Natural killer cell (primary cell): ENCODE results near the gene NPHP4. TPM values are rescaled to one million over a fixed set of nuclear protein-coding genes. Genes with fewer than 3 reads are reported as not detected.

Source experiments
- ATAC-seq, 3 donors: fragments of 150-1000 bp in 2 of 3; fragments of 200-7000 bp in 1 of 3; cut with Tn5 transposase; 1 replicate in 1 of 3; 2 replicates in 2 of 3; pipeline ENCODE4 v1.10.0; 2021; ENCODE audit warnings: mild to moderate bottlenecking in 2 of 3, moderate library complexity in 2 of 3
- DNase-seq, 2 donors: peaks; one replicate each; pipeline versions ENCODE4 v3.0.0 to v3.0.0-alpha.2; 2013 to 2021; ENCODE audit warnings: mixed read lengths in 1 of 2
- H3K27ac ChIP-seq: one replicate; pipeline ENCODE4 v1.5.1; 2013; ENCODE audit warnings: mild to moderate bottlenecking, low read length
- H3K27me3 ChIP-seq: one replicate; pipeline ENCODE4 v1.6.1; 2013; ENCODE audit warnings: low read length; ENCODE audit not compliant: control insufficient read depth, insufficient read depth
- H3K36me3 ChIP-seq: one replicate; pipeline ENCODE4 v1.6.1; 2013; ENCODE audit warnings: low read length; ENCODE audit not compliant: control insufficient read depth, insufficient read depth
- H3K4me1 ChIP-seq: one replicate; pipeline ENCODE4 v1.6.1; 2013; ENCODE audit warnings: low read length; ENCODE audit not compliant: control insufficient read depth, insufficient read depth
- H3K4me3 ChIP-seq: one replicate; pipeline ENCODE4 v1.5.1; 2013; ENCODE audit warnings: low read length
- H3K9me3 ChIP-seq: one replicate; pipeline ENCODE4 v1.6.1; 2013; ENCODE audit warnings: low read length; ENCODE audit not compliant: control insufficient read depth, insufficient read depth
- H3K27ac Mint-ChIP-seq, 2 donors: one replicate each; pipeline ENCODE4 v1.8.0; 2022; ENCODE audit warnings: mild to moderate bottlenecking in 2 of 2, mixed read lengths in 2 of 2, moderate library complexity in 1 of 2
- H3K27me3 Mint-ChIP-seq, 2 donors: one replicate each; pipeline ENCODE4 v1.8.0; 2022; ENCODE audit warnings: low read depth in 2 of 2, mixed read lengths in 2 of 2
- H3K36me3 Mint-ChIP-seq: one replicate; pipeline ENCODE4 v1.8.0; 2022; ENCODE audit warnings: mixed read lengths
- H3K4me1 Mint-ChIP-seq, 2 donors: one replicate each; pipeline ENCODE4 v1.8.0; 2022; ENCODE audit warnings: mixed read lengths in 2 of 2
- H3K4me3 Mint-ChIP-seq: one replicate; pipeline ENCODE4 v1.8.0; 2022; ENCODE audit warnings: mild to moderate bottlenecking, moderate library complexity, mixed read lengths
- H3K9me3 Mint-ChIP-seq, 2 donors: one replicate each; pipeline ENCODE4 v1.8.0; 2022; ENCODE audit warnings: mixed read lengths in 2 of 2
- CTCF ChIP-seq: fragments of 200-600 bp; IDR thresholded peaks from one replicate; pipeline ENCODE4 v1.8.0; 2022; ENCODE audit warnings: antibody characterized with exemption
- WGBS: methylation state at CpG from one replicate; pipeline ENCODE4 v1.1.7; 2013; ENCODE audit warnings: missing lambda C conversion rate; ENCODE audit not compliant: insufficient coverage; 5-methylcytosine and 5-hydroxymethylcytosine counted together
- intact Hi-C: fragments of 100-400 bp; cut with micrococcal nuclease; formaldehyde crosslinking; loops from one replicate; pipeline ENCODE4 v1.14.2; 2022
- total RNA-seq, 4 donors: library from RNA; stranded (reverse); fragments of 120-200 nt in 1 of 4; gene quantifications; one replicate each; pipeline versions ENCODE4 v1.2.3 to v1.2.4, GENCODE V29; 2013 to 2022

Gene NPHP4
- total RNA-seq, 3 donors from 2014 or later (not counting 1 experiment from before 2014, with no cell fraction given): 6.3 to 14.7 (median 10.1) TPM

DNA sequence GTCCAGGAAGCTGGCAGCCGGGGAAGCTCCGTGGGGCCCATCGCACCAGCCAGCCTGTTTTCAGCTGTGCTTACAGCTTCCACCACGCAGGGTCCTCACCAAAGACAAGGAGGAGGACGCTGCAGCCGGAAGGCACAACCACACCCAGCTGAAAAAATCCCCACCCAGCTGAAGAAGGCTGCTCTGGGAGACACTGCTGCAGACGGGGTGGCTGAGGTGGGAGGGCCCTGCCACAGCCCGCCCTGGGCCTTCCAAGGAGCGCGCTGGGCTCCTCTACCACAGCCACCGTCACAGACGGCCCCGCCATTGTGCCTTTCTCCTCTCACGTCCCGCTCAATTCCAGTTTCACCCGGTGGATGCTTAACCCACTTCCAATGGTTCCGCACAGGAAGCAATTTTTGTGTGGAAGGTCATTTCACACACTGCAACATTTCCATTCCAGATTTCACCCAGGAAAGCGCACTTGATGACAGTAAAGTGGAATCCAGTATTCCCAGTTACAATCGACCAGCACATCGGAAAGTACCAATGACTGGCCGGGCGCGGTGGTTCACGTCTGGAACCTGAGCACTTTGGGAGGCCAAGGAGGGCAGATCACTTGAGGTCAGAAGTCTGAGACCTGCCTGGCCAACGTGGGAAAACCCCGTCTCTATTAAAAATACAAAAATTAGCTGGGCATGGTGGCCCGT lies 47.9 kb downstream of the NPHP4 start:
- Histone ChIP-seq H3K4me3 (no peak overlapping the region), H3K4me1 (no peaks in the 10 kb centered on the region), H3K27me3 (no peaks in the 10 kb centered on the region), H3K36me3 (peaks cover 2% of the 10 kb centered on the region), H3K27ac (no peak overlapping the region), H3K9me3 (no peaks in the 10 kb centered on the region)
- DNase-seq (no peak), ATAC-seq (no peak)
- Mint-ChIP-seq H3K4me3 (no peak overlapping the region), H3K36me3 (no peaks in the 10 kb centered on the region), H3K27me3 (no peaks in the 10 kb centered on the region), H3K9me3 (no peaks in the 10 kb centered on the region), H3K4me1 (no peaks in the 10 kb centered on the region), H3K27ac (no peak overlapping the region)
- no peak for TF ChIP-seq CTCF
- intact Hi-C loops: no loop called here
- 95% methylated on average over 27 of the region's 27 CpGs for WGBS

DNA sequence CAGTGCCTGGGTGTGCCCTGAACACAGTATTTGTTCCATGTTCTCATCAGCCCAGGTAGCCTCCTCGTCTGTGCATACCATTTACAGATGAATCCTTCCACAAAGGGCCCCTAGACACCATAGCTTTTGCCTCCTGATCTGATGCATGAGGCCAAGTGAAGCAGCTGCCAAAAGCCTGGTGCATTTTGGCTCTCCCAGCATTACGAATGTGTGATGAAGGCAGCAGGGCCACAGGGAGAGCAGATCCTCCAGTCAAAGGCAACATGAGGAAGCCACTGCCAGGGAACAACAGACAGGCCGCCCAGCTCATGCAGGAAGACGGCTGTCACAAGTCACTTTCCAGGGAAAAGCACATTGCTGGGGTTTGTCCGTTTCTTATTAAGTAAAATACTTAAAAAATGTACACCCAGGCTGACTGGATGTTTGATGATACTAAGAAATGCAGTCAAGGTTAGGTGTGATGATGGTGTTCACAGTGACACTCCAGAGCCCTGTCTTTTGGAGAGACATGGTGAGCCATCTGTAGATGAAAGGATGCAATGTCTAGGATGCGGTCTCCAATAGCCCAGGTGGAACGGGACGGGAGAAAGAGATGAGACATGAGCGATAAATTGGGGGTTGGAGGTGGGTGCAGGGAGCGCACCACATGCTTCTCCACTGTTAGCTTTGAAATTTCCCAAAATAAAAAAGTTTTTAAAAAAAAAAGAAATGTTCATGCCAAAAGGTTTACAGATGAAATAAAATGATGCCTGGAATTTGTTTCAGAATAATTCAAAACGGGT lies 48.7 kb downstream of the NPHP4 start:
- Histone ChIP-seq H3K9me3 (no peaks in the 10 kb centered on the region), H3K4me1 (no peaks in the 10 kb centered on the region), H3K27ac (no peak overlapping the region), H3K27me3 (no peaks in the 10 kb centered on the region), H3K4me3 (no peak overlapping the region), H3K36me3 (peaks cover 2% of the 10 kb centered on the region)
- Mint-ChIP-seq H3K4me1 (no peaks in the 10 kb centered on the region), H3K36me3 (no peaks in the 10 kb centered on the region), H3K9me3 (no peaks in the 10 kb centered on the region), H3K27me3 (no peaks in the 10 kb centered on the region), H3K4me3 (no peak overlapping the region), H3K27ac (no peak overlapping the region)
- no peak for DNase-seq
- WGBS: 90% methylated on average over 10 of the region's 11 CpGs
- TF ChIP-seq CTCF: no peak
- ATAC-seq: no peak
- intact Hi-C loops: no loop called here

- intact Hi-C loops: no loop called here
- Histone ChIP-seq H3K27me3 (no peaks in the 10 kb centered on the region), H3K4me1 (peaks cover 16% of the 10 kb centered on the region), H3K9me3 (no peaks in the 10 kb centered on the region), H3K4me3 (no peak overlapping the region), H3K27ac (no peak overlapping the region), H3K36me3 (peaks cover under 1% of the 10 kb centered on the region)
- Mint-ChIP-seq H3K27ac (no peak overlapping the region), H3K27me3 (no peaks in the 10 kb centered on the region), H3K4me3 (no peak overlapping the region), H3K4me1 (peaks cover 0 to 3% of the 10 kb centered on the region in 2 donors), H3K36me3 (no peaks in the 10 kb centered on the region), H3K9me3 (no peaks in the 10 kb centered on the region)
- DNase-seq (no peak), ATAC-seq (no peak)
- WGBS: 95% methylated on average over 7 of the region's 7 CpGs
- no peak for TF ChIP-seq CTCF
Measured at GRCh38 chr1:5941671-5942070, 50.6 kb downstream of the NPHP4 start.
